Sigmoid colon (tissue), 4 donors: ENCODE data around the gene HTR1B.

Experiments used
- CTCF ChIP-seq, 4 experiments: fragments of 450-650 bp in 3 of 4; fragments of 200-600 bp in 1 of 4; IDR thresholded peaks; one replicate each; pipeline ENCODE4 v1.5.1; 2016 to 2019; ENCODE audit warnings: antibody characterized with exemption in 4 of 4, mild to moderate bottlenecking in 3 of 4, moderate library complexity in 2 of 4
- EP300 ChIP-seq, 4 donors: sonication (generic); formaldehyde crosslinking; IDR thresholded peaks; one replicate each; pipeline ENCODE4 v1.6.1; 2017; ENCODE audit warnings: antibody characterized with exemption in 4 of 4
- POLR2AphosphoS5 ChIP-seq, 4 donors: sonication (generic); formaldehyde crosslinking; IDR thresholded peaks; one replicate each; pipeline ENCODE4 v1.6.1; 2017; ENCODE audit warnings: antibody characterized with exemption in 4 of 4

- no peak for TF ChIP-seq EP300 (IDR thresholded peaks at IDR 0.05)
- no peak for TF ChIP-seq CTCF (IDR thresholded peaks at IDR 0.05)
- no peak for TF ChIP-seq POLR2AphosphoS5 (IDR thresholded peaks at IDR 0.05)
Observed at GRCh38 chr6:77425216-77425615, 38.1 kb downstream of the HTR1B start.
